Choroid plexus epithelial cell (primary cell): ENCODE measurements around the gene SNAP47.

Experiments used
- DNase-seq: peaks from one replicate; pipeline ENCODE4 v3.0.0-alpha.2; 2010; ENCODE audit warnings: low read depth
- H3K4me3 ChIP-seq: 2 replicates; pipeline ENCODE4 v1.5.1; 2011; ENCODE audit warnings: low read depth, mild to moderate bottlenecking, control low read depth, low read length, moderate library complexity
- CTCF ChIP-seq: conservative IDR thresholded peaks from 2 replicates; pipeline ENCODE4 v1.5.1; 2011; ENCODE audit warnings: low read depth, mild to moderate bottlenecking, control low read depth, inconsistent platforms, low read length, moderate library complexity

Gene SNAP47

DNA sequence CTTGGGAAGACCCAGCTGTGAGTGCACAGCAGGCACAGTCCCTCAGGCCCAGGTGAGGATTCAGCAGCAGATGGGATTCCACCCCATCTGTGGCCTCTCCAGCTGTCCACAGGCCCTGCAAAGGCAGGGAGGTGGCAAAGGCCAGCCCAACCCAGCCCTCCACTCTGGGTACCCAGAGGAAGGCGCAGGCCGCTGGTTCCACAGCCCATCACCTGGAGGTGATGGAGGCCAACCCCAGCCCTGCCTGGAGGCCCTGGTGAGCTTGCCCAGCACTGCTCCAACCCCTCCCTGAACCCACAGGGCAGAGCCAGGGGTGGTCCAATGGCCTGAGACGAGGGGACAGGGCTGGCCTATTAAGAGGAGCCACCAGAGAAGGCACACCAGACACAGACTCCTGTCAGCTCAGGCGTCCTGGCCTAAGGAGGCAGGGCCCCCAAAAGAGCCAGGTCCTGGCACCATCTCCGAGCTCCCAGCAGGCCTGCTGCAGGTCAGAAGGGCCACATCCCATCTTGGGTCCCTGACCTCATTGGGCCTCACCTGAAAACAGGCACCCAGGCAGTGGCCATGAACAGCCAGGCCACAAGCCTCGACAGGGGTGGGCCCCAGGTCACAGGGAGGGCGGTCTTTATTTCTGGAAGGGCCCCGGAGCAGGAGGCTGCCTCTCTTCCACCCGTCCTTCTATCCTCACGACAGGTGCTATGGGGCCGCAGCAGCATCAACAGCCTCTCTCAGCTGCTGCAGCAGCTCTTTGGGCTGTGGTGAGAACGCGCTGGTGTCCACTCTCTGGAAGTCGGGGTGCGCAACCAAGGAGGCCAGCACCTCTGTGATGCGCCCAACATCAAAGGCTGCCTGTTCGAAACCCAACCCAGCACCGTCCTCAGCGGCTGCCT is 3.3 kb upstream of the SNAP47 start:
- no peak overlapping the region for H3K4me3 ChIP-seq
- no peak for DNase-seq
- TF ChIP-seq CTCF = no peak

DNA sequence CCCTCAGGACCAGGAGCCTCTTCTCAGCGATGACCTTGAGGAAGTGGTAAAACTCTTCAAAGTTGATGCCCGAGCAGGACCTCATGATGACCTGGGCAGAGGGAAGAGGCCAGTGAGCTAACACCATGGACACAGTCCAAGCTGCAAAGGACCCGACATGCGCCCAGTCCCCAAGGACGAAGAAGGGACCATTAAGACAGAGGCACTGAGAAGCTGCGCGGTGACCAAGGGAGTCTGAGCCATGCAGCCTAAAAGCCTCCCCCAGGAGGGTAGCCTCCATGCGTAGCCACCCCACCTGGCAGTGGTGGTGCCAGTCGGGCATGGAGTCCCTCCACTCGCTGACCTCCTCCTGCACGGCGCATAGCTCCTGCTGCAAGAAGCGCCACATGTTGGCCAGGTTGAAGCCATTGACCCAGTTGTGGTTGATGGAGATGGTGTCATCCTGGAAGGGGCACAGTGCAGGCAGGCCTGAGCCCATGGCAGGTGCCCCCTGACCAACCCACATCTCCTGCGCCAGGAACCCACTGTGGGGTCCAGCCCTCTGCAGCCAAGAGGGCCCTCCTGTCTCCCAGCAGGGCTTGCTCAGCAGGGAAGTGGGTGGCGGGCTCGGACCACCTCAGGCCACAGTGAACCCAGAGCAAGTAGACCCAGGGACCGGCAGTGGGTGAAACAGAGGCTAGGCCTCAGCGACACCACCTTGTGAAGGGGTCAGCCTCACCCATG is 2.5 kb upstream of the SNAP47 start:
- H3K4me3 ChIP-seq = no peak overlapping the region
- no peak for TF ChIP-seq CTCF

GRCh38 chr1:227733309-227733705 is 1.9 kb upstream of the SNAP47 start:
- no peak for DNase-seq
- H3K4me3 ChIP-seq = no peak overlapping the region
- TF ChIP-seq CTCF = no peak

More for the DNA sequence above, 2.5 kb upstream of the SNAP47 start:
- DNase-seq = no peak

DNA sequence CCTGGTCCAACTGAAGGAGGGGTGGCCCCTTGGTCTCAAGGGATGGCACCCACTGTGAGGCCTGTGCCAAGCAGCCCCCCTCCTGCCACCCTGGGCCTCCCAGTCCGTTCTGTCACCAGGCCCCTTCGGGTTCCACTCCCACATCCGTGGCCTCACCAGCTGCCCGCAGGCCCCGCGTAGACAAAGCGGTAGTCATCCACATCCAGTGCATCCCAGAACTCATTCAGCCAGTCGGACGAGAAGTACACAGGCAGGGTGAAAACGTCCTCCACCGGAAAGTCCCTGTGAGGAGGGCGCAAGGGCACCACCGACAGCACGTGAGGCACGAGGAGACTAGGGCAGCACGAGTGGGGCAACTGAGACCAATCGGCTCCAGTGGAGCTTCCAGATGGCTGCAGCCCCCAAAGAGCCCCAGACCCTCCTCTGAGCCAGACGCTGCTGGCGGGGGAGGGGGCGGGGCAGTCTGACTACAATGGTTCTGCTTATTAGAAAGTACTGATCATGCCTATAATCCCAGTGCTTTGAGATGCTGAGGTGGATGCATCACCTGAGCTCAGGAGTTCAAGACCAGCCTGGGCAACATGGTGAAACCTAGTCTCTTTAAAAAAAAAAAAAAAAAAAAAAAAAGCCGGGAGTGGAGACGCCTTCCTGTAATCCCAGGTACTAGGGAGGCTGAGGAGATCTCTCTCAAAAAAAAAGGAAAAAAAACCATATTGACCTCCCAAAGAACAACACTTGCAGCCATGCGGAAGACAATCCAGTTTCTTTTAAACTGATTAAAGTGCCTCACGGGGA is 1.3 kb upstream of the SNAP47 start:
- TF ChIP-seq CTCF = no peak
- no peak for DNase-seq
- peak overlapping the region; percentile 95 for H3K4me3 ChIP-seq

DNA sequence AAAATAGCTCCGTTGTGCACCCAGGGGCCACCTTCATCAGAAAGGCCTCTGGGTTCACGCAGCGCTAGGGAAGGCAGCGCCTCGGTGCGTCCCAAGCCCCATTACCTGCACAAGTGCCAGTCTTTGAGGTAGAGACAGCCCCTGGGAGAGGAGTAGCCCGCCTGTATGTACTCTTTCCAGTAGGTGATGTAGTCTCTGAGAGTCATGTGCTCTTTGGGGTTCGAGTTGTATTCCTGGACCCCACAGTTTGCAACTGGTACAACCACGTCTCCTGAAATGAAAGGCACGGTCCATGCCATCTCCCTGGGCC is 734 bp upstream of the SNAP47 start:
- no peak for TF ChIP-seq CTCF
- H3K4me3 ChIP-seq = peak overlapping the region; percentile 95
- no peak for DNase-seq

- TF ChIP-seq CTCF = no peak
- H3K4me3 ChIP-seq = peak overlapping the region; percentile 95
- DNase-seq = no peak
Observed at GRCh38 chr1:227735539-227736285, 477 bp downstream of the SNAP47 start.
